HCT116 (cell line): ENCODE results near the gene ALDH4A1.

Source experiments
- CTCF ChIP-seq, 3 experiments: fragments of 200-600 bp in 1 of 3; sonication (generic) in 1 of 3; IDR thresholded peaks in 2 of 3; conservative IDR thresholded peaks in 1 of 3; 2 replicates each; pipeline ENCODE4 v1.5.1; 2012 to 2017; ENCODE audit warnings: low read depth in 2 of 3, low read length in 2 of 3, antibody characterized with exemption in 1 of 3, borderline replicate concordance in 1 of 3, control low read depth in 1 of 3, mild to moderate bottlenecking in 1 of 3, mixed read lengths in 1 of 3, mixed run types in 1 of 3, moderate library complexity in 1 of 3; ENCODE audit not compliant: insufficient read depth in 1 of 3
- EZH2 ChIP-seq: fragments of 200-600 bp; sonication (generic); IDR thresholded peaks from 2 replicates; pipeline ENCODE4 v1.6.1; 2017; ENCODE audit warnings: antibody characterized with exemption, mixed run types
- MAX ChIP-seq: IDR thresholded peaks from 2 replicates; pipeline ENCODE4 v1.6.1; 2012
- POLR2A ChIP-seq: IDR thresholded peaks from 2 replicates; pipeline ENCODE4 v1.7.0; 2011; ENCODE audit warnings: borderline replicate concordance; ENCODE audit not compliant: insufficient read depth, insufficient read length; ENCODE audit errors: extremely low read depth
- POLR2AphosphoS5 ChIP-seq: IDR thresholded peaks from 2 replicates; pipeline ENCODE4 v1.6.1; 2011; ENCODE audit warnings: mild to moderate bottlenecking, low read depth, low read length, moderate library complexity
- RAD21 ChIP-seq: IDR thresholded peaks from 2 replicates; pipeline ENCODE4 v1.6.1; 2012; ENCODE audit warnings: low read depth, mild to moderate bottlenecking
- SIN3A ChIP-seq: IDR thresholded peaks from 2 replicates; pipeline ENCODE4 v1.6.1; 2012; ENCODE audit warnings: low read depth
- SRF ChIP-seq: IDR thresholded peaks from 2 replicates; pipeline ENCODE4 v1.6.1; 2012; ENCODE audit warnings: low read depth
- YY1 ChIP-seq: IDR thresholded peaks from 2 replicates; pipeline ENCODE4 v1.6.1; 2011; ENCODE audit warnings: low read length, low read depth, moderate library complexity, mild to moderate bottlenecking; ENCODE audit not compliant: insufficient replicate concordance; ENCODE audit errors: extremely low read depth
- ZBTB33 ChIP-seq: IDR thresholded peaks from 2 replicates; pipeline ENCODE4 v1.6.1; 2011; ENCODE audit warnings: mild to moderate bottlenecking, low read length, moderate library complexity; ENCODE audit not compliant: insufficient replicate concordance; ENCODE audit errors: extremely low read depth
- ZNF274 ChIP-seq: fragments of 200-500 bp; sonication (Bioruptor generic); IDR thresholded peaks from 2 replicates; pipeline ENCODE4 v1.6.1; 2014; ENCODE audit warnings: mild to moderate bottlenecking, low read depth, low read length, inconsistent platforms
- TF ChIP-seq, protein P1 (sequence below): IDR thresholded peaks from 2 replicates; pipeline ENCODE4 v1.6.1; 2012; ENCODE audit warnings: low read depth

- no peak for TF ChIP-seq POLR2A
- TF ChIP-seq, protein P1, sequence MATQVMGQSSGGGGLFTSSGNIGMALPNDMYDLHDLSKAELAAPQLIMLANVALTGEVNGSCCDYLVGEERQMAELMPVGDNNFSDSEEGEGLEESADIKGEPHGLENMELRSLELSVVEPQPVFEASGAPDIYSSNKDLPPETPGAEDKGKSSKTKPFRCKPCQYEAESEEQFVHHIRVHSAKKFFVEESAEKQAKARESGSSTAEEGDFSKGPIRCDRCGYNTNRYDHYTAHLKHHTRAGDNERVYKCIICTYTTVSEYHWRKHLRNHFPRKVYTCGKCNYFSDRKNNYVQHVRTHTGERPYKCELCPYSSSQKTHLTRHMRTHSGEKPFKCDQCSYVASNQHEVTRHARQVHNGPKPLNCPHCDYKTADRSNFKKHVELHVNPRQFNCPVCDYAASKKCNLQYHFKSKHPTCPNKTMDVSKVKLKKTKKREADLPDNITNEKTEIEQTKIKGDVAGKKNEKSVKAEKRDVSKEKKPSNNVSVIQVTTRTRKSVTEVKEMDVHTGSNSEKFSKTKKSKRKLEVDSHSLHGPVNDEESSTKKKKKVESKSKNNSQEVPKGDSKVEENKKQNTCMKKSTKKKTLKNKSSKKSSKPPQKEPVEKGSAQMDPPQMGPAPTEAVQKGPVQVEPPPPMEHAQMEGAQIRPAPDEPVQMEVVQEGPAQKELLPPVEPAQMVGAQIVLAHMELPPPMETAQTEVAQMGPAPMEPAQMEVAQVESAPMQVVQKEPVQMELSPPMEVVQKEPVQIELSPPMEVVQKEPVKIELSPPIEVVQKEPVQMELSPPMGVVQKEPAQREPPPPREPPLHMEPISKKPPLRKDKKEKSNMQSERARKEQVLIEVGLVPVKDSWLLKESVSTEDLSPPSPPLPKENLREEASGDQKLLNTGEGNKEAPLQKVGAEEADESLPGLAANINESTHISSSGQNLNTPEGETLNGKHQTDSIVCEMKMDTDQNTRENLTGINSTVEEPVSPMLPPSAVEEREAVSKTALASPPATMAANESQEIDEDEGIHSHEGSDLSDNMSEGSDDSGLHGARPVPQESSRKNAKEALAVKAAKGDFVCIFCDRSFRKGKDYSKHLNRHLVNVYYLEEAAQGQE = no peak
- no peak for TF ChIP-seq SIN3A
- TF ChIP-seq CTCF (IDR thresholded peaks at IDR 0.05 in 2 of 3, conservative IDR thresholded peaks at IDR 0.05 in 1 of 3; ENCODE audit: borderline replicate concordance in 1 of 3, insufficient read depth in 1 of 3, low read depth in 2 of 3, low read length in 2 of 3) = no peak
- no peak for TF ChIP-seq SRF
- no peak for TF ChIP-seq ZNF274
- no peak for TF ChIP-seq EZH2
- TF ChIP-seq RAD21 = no peak
- TF ChIP-seq POLR2AphosphoS5 = no peak
- TF ChIP-seq MAX = no peak
- no peak for TF ChIP-seq YY1
- TF ChIP-seq ZBTB33 = no peak
Observed at GRCh38 chr1:18924221-18924691, 21.9 kb upstream of the ALDH4A1 start.
